Liver (tissue), 9 donors: ENCODE measurements around the gene DIAPH3. TPM values are rescaled to one million over a fixed set of nuclear protein-coding genes. Genes with fewer than 3 reads are reported as not detected.

Experiments
- DNase-seq: peaks from one replicate; pipeline ENCODE4 v3.0.0-alpha.2; 2017; ENCODE audit warnings: low spot score
- H3K27ac ChIP-seq, 2 donors: one replicate each; pipeline ENCODE4 v1.7.0; 2013; ENCODE audit warnings: inconsistent platforms in 2 of 2, low read length in 2 of 2, control low read depth in 1 of 2, low read depth in 1 of 2, mild to moderate bottlenecking in 1 of 2
- H3K27me3 ChIP-seq, 4 donors: one replicate each; pipeline versions ENCODE4 v1.6.1 to v1.7.0; 2013; ENCODE audit warnings: low read length in 3 of 4, inconsistent platforms in 1 of 4, mild to moderate bottlenecking in 1 of 4, moderate library complexity in 1 of 4; ENCODE audit not compliant: control insufficient read depth in 4 of 4, insufficient read depth in 4 of 4
- H3K36me3 ChIP-seq, 4 donors: one replicate each; pipeline versions ENCODE4 v1.6.1 to v1.7.0; 2013; ENCODE audit warnings: low read length in 3 of 4, mild to moderate bottlenecking in 3 of 4, low read depth in 1 of 4, moderate library complexity in 1 of 4; ENCODE audit not compliant: control insufficient read depth in 4 of 4, insufficient read depth in 3 of 4
- H3K4me1 ChIP-seq, 4 donors: one replicate each; pipeline versions ENCODE4 v1.6.1 to v1.7.0; 2013; ENCODE audit warnings: low read length in 3 of 4, mild to moderate bottlenecking in 3 of 4, moderate library complexity in 1 of 4; ENCODE audit not compliant: control insufficient read depth in 4 of 4, insufficient read depth in 4 of 4
- H3K4me3 ChIP-seq, 3 donors: one replicate each; pipeline versions ENCODE4 v1.6.1 to v1.7.0; 2013; ENCODE audit warnings: low read length in 3 of 3, control low read depth in 1 of 3, low read depth in 1 of 3, mild to moderate bottlenecking in 1 of 3
- H3K9ac ChIP-seq, 2 donors: one replicate each; pipeline ENCODE4 v1.7.0; 2013; ENCODE audit warnings: low read length in 2 of 2, mild to moderate bottlenecking in 2 of 2, moderate library complexity in 2 of 2, control low read depth in 1 of 2, low read depth in 1 of 2
- H3K9me3 ChIP-seq, 4 donors: one replicate each; pipeline versions ENCODE4 v1.6.1 to v1.7.0; 2013; ENCODE audit warnings: low read length in 3 of 4; ENCODE audit not compliant: control insufficient read depth in 4 of 4
- EGR1 ChIP-seq, 2 donors: IDR thresholded peaks; 2 replicates each; pipeline ENCODE4 v1.6.1; 2016 to 2018; ENCODE audit warnings: antibody characterized with exemption in 2 of 2, low read depth in 2 of 2
- FOXA1 ChIP-seq: IDR thresholded peaks from 2 replicates; pipeline ENCODE4 v1.6.1; 2016; ENCODE audit warnings: antibody characterized with exemption
- FOXA2 ChIP-seq: IDR thresholded peaks from 2 replicates; pipeline ENCODE4 v1.6.1; 2016; ENCODE audit warnings: antibody characterized with exemption
- GABPA ChIP-seq, 2 donors: IDR thresholded peaks in 1 of 2; conservative IDR thresholded peaks in 1 of 2; 2 replicates each; pipeline ENCODE4 v1.6.1; 2016; ENCODE audit warnings: antibody characterized with exemption in 2 of 2, mild to moderate bottlenecking in 1 of 2, moderate library complexity in 1 of 2
- HNF4A ChIP-seq, 2 donors: conservative IDR thresholded peaks; 2 replicates each; pipeline ENCODE4 v1.6.1; 2016; ENCODE audit warnings: antibody characterized with exemption in 2 of 2, mild to moderate bottlenecking in 2 of 2
- HNF4G ChIP-seq: IDR thresholded peaks from 2 replicates; pipeline ENCODE4 v1.6.1; 2016; ENCODE audit warnings: antibody characterized with exemption
- JUND ChIP-seq, 2 donors: IDR thresholded peaks; 2 replicates each; pipeline ENCODE4 v1.6.1; 2016; ENCODE audit warnings: antibody characterized with exemption in 2 of 2
- NR2F2 ChIP-seq: IDR thresholded peaks from 2 replicates; pipeline ENCODE4 v1.6.1; 2016; ENCODE audit warnings: antibody characterized with exemption
- RAD21 ChIP-seq, 2 donors: IDR thresholded peaks; 2 replicates each; pipeline ENCODE4 v1.6.1; 2016; ENCODE audit warnings: antibody characterized with exemption in 2 of 2, mild to moderate bottlenecking in 2 of 2
- RXRA ChIP-seq, 2 donors: IDR thresholded peaks; 2 replicates each; pipeline ENCODE4 v1.6.1; 2017 to 2018; ENCODE audit warnings: antibody characterized with exemption in 2 of 2, mild to moderate bottlenecking in 1 of 2
- SP1 ChIP-seq: IDR thresholded peaks from 2 replicates; pipeline ENCODE4 v1.6.1; 2018; ENCODE audit warnings: antibody characterized with exemption, mild to moderate bottlenecking
- TAF1 ChIP-seq: conservative IDR thresholded peaks from 2 replicates; pipeline ENCODE4 v1.6.1; 2016; ENCODE audit warnings: antibody characterized with exemption, mild to moderate bottlenecking
- YY1 ChIP-seq: IDR thresholded peaks from 2 replicates; pipeline ENCODE4 v1.6.1; 2016; ENCODE audit warnings: antibody characterized with exemption, mild to moderate bottlenecking
- WGBS: extraction: QIAGEN DNeasy Blood & Tissue Kit; methylation state at CpG from one replicate; pipeline ENCODE4 v1.1.7; 2013; 5-methylcytosine and 5-hydroxymethylcytosine counted together
- polyA plus RNA-seq, 2 donors: library from polyadenylated mRNA; stranded (reverse) in 1 of 2; unstranded in 1 of 2; fragments of 200-250 nt in 1 of 2; fragments of >200 nt in 1 of 2; fragmentation: Nextera tagmentation in 1 of 2; extraction: Ambion mirVana in 1 of 2; gene quantifications; one replicate each; pipeline versions ENCODE4 v1.2.1 to v1.2.3, GENCODE V29; 2013 to 2015
- total RNA-seq, 2 donors: library from RNA; depleted of rRNA; stranded (reverse); fragments of >200 nt; gene quantifications; one replicate each; pipeline ENCODE4 v1.2.3, GENCODE V29; 2014
- TF ChIP-seq, protein P1 (sequence below): fragments of 150-350 bp; IDR thresholded peaks from 2 replicates; pipeline ENCODE4 v1.5.1; 2017; ENCODE audit warnings: improper control_type of control experiment, low read depth, low read length; ENCODE audit not compliant: missing input control
- TF ChIP-seq, protein P2 (sequence below): IDR thresholded peaks from 2 replicates; pipeline ENCODE4 v1.6.1; 2016; ENCODE audit warnings: antibody characterized with exemption
- TF ChIP-seq, protein P3 (sequence below): IDR thresholded peaks from 2 replicates; pipeline ENCODE4 v1.6.1; 2016; ENCODE audit warnings: antibody characterized with exemption, mild to moderate bottlenecking
- TF ChIP-seq, protein P4 (sequence below): IDR thresholded peaks from 2 replicates; pipeline ENCODE4 v1.6.1; 2016; ENCODE audit warnings: antibody characterized with exemption
- TF ChIP-seq, protein P5 (sequence below): IDR thresholded peaks from 2 replicates; pipeline ENCODE4 v1.6.1; 2016; ENCODE audit warnings: antibody characterized with exemption
- donor health status: healthy.
- donor health status: healthy.
- donor health status: healthy.
- donor health status: healthy.
- donor health status: healthy.

The DIAPH3 gene
- total and polyA plus RNA-seq, 4 donors, result 0.08 to 11.1 (median 0.27) TPM

DNA sequence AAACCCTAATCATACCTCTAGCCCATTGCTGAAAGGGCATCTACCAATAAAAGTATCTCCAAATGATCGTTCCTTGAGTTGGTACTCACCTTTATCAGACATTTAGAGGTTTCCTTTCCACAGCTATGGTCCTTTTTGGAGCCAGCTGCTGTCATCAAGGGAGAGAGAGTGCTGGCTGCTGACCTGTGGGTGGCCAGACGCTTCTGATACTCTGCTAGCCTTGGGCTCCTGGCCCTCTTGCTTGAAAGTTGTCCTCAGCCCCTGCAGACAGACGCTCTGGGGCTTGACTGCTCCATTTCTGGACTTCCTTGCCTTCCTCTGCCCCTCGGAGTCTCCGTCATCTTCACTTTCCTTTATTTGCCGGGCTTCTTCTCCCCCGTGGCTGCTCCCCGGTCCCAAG is 499.1 kb downstream of the DIAPH3 start:
- TF ChIP-seq TAF1, result no peak
- TF ChIP-seq RXRA (IDR thresholded peaks at IDR 0.05), result no peak
- TF ChIP-seq, protein P1, sequence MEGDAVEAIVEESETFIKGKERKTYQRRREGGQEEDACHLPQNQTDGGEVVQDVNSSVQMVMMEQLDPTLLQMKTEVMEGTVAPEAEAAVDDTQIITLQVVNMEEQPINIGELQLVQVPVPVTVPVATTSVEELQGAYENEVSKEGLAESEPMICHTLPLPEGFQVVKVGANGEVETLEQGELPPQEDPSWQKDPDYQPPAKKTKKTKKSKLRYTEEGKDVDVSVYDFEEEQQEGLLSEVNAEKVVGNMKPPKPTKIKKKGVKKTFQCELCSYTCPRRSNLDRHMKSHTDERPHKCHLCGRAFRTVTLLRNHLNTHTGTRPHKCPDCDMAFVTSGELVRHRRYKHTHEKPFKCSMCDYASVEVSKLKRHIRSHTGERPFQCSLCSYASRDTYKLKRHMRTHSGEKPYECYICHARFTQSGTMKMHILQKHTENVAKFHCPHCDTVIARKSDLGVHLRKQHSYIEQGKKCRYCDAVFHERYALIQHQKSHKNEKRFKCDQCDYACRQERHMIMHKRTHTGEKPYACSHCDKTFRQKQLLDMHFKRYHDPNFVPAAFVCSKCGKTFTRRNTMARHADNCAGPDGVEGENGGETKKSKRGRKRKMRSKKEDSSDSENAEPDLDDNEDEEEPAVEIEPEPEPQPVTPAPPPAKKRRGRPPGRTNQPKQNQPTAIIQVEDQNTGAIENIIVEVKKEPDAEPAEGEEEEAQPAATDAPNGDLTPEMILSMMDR, result no peak
- TF ChIP-seq JUND (IDR thresholded peaks at IDR 0.05), result no peak
- TF ChIP-seq HNF4A (conservative IDR thresholded peaks at IDR 0.05), result no peak
- TF ChIP-seq, protein P2, sequence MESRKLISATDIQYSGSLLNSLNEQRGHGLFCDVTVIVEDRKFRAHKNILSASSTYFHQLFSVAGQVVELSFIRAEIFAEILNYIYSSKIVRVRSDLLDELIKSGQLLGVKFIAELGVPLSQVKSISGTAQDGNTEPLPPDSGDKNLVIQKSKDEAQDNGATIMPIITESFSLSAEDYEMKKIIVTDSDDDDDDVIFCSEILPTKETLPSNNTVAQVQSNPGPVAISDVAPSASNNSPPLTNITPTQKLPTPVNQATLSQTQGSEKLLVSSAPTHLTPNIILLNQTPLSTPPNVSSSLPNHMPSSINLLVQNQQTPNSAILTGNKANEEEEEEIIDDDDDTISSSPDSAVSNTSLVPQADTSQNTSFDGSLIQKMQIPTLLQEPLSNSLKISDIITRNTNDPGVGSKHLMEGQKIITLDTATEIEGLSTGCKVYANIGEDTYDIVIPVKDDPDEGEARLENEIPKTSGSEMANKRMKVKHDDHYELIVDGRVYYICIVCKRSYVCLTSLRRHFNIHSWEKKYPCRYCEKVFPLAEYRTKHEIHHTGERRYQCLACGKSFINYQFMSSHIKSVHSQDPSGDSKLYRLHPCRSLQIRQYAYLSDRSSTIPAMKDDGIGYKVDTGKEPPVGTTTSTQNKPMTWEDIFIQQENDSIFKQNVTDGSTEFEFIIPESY, result no peak
- TF ChIP-seq RAD21 (IDR thresholded peaks at IDR 0.05), result no peak
- TF ChIP-seq SP1, result no peak
- TF ChIP-seq FOXA2, result no peak
- TF ChIP-seq, protein P3, sequence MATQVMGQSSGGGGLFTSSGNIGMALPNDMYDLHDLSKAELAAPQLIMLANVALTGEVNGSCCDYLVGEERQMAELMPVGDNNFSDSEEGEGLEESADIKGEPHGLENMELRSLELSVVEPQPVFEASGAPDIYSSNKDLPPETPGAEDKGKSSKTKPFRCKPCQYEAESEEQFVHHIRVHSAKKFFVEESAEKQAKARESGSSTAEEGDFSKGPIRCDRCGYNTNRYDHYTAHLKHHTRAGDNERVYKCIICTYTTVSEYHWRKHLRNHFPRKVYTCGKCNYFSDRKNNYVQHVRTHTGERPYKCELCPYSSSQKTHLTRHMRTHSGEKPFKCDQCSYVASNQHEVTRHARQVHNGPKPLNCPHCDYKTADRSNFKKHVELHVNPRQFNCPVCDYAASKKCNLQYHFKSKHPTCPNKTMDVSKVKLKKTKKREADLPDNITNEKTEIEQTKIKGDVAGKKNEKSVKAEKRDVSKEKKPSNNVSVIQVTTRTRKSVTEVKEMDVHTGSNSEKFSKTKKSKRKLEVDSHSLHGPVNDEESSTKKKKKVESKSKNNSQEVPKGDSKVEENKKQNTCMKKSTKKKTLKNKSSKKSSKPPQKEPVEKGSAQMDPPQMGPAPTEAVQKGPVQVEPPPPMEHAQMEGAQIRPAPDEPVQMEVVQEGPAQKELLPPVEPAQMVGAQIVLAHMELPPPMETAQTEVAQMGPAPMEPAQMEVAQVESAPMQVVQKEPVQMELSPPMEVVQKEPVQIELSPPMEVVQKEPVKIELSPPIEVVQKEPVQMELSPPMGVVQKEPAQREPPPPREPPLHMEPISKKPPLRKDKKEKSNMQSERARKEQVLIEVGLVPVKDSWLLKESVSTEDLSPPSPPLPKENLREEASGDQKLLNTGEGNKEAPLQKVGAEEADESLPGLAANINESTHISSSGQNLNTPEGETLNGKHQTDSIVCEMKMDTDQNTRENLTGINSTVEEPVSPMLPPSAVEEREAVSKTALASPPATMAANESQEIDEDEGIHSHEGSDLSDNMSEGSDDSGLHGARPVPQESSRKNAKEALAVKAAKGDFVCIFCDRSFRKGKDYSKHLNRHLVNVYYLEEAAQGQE, result no peak
- TF ChIP-seq HNF4G, result no peak
- no peak for TF ChIP-seq FOXA1
- TF ChIP-seq YY1, result no peak
- TF ChIP-seq, protein P4, sequence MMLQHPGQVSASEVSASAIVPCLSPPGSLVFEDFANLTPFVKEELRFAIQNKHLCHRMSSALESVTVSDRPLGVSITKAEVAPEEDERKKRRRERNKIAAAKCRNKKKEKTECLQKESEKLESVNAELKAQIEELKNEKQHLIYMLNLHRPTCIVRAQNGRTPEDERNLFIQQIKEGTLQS, result no peak
- TF ChIP-seq, protein P5, sequence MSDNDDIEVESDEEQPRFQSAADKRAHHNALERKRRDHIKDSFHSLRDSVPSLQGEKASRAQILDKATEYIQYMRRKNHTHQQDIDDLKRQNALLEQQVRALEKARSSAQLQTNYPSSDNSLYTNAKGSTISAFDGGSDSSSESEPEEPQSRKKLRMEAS, result no peak
- TF ChIP-seq EGR1 (IDR thresholded peaks at IDR 0.05; ENCODE audit: low read depth in 2 of 2), result no peak
- no peak for TF ChIP-seq GABPA (IDR thresholded peaks at IDR 0.05 in 1 of 2, conservative IDR thresholded peaks at IDR 0.05 in 1 of 2)
- no peak for TF ChIP-seq NR2F2
- Histone ChIP-seq H3K4me1 (no peaks in the 10 kb centered on the region), H3K27me3 (no peaks in the 10 kb centered on the region), H3K4me3 (no peak overlapping the region), H3K9ac (no peak overlapping the region), H3K36me3 (no peaks in the 10 kb centered on the region), H3K9me3 (no peaks in the 10 kb centered on the region), H3K27ac (no peak overlapping the region)
- WGBS, result 75% methylated on average over 8 of the region's 8 CpGs
- DNase-seq, result no peak
